ENCODE measurements around the gene MEI1. TPM values are rescaled to one million over a fixed set of nuclear protein-coding genes. Genes with fewer than 3 reads are reported as not detected.

Gene MEI1
- total and polyA plus RNA-seq, 4 donors, result 0.33 to 1.3 (median 0.72) TPM

DNA sequence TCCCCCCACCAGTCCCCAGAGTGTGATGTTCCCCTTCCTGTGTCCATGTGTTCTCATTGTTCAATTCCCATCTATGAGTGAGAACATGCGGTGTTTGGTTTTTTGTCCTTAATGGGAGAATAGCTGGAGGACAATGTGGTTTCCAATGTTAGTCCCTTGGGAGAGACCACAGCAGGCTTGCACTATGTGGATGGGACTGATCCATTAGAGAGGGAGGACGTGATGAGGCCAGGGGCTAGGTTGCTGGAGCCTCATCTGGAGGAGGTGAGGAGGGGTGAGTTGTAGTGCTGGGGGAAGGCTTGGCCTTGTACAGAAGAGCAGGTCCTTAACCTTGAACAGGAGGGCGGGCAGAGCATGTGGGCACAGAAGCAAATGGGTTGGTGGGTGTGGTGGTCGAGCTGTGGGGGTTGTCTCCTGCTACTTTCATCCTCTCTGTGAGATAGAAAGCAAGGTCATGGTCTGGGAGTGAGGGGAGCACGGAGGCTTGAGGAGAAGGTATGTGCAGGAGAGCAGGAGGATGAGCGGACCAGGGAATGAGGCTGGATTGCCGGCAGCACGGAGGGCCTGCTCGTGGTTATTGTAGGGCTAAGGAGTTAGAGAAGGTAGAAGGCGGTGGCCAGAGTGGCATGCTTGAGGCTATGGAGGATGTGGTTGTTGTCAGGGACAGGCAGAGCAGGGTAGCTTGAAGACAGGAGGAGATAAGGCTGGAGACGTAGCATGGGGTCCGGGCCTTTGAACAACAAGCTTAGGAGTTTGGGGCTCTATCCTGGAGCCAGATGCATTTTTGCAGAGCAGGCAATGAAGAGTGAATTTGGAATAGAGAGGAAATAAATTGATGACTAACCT is 122.4 kb downstream of the MEI1 start:
- 92% methylated on average over 12 of the region's 12 CpGs for WGBS
- Histone ChIP-seq H3K36me3 (ENCODE audit: control insufficient read depth in 4 of 4, insufficient read depth in 3 of 4, low read depth in 1 of 4, low read length in 3 of 4) (peaks cover 0 to 4% (median 2%) of the 10 kb centered on the region in 4 donors), H3K4me1 (ENCODE audit: control insufficient read depth in 4 of 4, insufficient read depth in 4 of 4, low read length in 3 of 4) (no peaks in the 10 kb centered on the region), H3K27me3 (ENCODE audit: control insufficient read depth in 4 of 4, insufficient read depth in 4 of 4, low read length in 3 of 4) (no peaks in the 10 kb centered on the region), H3K9me3 (ENCODE audit: control insufficient read depth in 4 of 4, low read length in 3 of 4) (no peaks in the 10 kb centered on the region), H3K9ac (ENCODE audit: low read depth in 1 of 2, low read length in 2 of 2) (no peak overlapping the region), H3K4me3 (ENCODE audit: low read depth in 1 of 3, low read length in 3 of 3) (no peak overlapping the region), H3K27ac (ENCODE audit: low read depth in 1 of 2, low read length in 2 of 2) (no peak overlapping the region)
- DNase-seq (ENCODE audit: low spot score), result no peak
- TF ChIP-seq YY1 (IDR thresholded peaks at IDR 0.05) (no peak), RAD21 (IDR thresholded peaks at IDR 0.05) (no peak)
- TF ChIP-seq, protein P1, sequence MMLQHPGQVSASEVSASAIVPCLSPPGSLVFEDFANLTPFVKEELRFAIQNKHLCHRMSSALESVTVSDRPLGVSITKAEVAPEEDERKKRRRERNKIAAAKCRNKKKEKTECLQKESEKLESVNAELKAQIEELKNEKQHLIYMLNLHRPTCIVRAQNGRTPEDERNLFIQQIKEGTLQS (IDR thresholded peaks at IDR 0.05), result no peak

DNA sequence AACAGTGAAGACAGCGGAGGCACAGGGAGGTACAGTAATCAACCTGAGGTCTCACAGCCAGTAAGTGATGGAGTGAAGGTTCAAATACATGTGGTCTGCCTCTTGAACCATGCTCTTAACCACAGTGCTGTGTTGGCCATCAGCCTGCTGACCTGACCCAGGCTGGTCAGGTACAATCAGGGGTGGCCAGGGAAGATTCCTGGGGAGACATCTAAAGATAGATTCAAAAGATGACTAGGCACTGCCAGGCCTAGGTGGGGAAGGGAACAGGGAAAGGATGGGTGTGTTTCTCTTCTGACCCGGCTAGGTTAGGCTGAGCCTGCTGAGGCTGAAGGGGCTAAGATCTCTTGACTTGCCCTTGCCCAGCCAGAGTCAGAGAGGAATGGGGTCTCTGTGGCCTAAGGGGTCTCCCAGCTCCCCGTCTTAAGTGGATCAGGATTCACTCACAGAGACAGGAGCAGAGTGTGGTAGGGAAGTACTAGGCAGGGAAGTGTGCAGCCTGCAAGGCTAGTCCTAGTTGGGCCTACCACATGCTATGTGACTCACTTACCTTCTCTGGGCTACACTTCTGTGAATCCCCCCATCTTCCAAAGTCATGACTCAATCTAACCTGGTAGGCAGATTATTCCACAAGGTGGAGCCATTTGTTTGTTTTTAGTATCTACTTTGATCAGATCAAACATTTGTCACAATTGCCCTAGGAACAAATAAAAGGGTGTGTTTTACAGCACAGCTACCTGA is 123.2 kb downstream of the MEI1 start:
- peaks cover 0 to 4% (median 2%) of the 10 kb centered on the region in 4 donors for H3K36me3 ChIP-seq (ENCODE audit: control insufficient read depth in 4 of 4, insufficient read depth in 3 of 4, low read depth in 1 of 4, low read length in 3 of 4)
- H3K9me3 ChIP-seq (ENCODE audit: control insufficient read depth in 4 of 4, low read length in 3 of 4), result no peaks in the 10 kb centered on the region
- no peak overlapping the region for H3K4me3 ChIP-seq (ENCODE audit: low read depth in 1 of 3, low read length in 3 of 3)
- TF ChIP-seq SP1 (IDR thresholded peaks at IDR 0.05) (no peak), JUND (IDR thresholded peaks at IDR 0.05) (no peak), TAF1 (conservative IDR thresholded peaks at IDR 0.05) (no peak), CTCF (IDR thresholded peaks at IDR 0.05; ENCODE audit: low read depth, low read length, missing input control) (peak; percentile 61), RAD21 (IDR thresholded peaks at IDR 0.05) (peak; percentile 86 to 91), FOXA2 (IDR thresholded peaks at IDR 0.05) (no peak), MAX (IDR thresholded peaks at IDR 0.05) (no peak)
- H3K27ac ChIP-seq (ENCODE audit: low read depth in 1 of 2, low read length in 2 of 2), result no peak overlapping the region
- no peaks in the 10 kb centered on the region for H3K27me3 ChIP-seq (ENCODE audit: control insufficient read depth in 4 of 4, insufficient read depth in 4 of 4, low read length in 3 of 4)
- no peaks in the 10 kb centered on the region for H3K4me1 ChIP-seq (ENCODE audit: control insufficient read depth in 4 of 4, insufficient read depth in 4 of 4, low read length in 3 of 4)
- DNase-seq (ENCODE audit: low spot score), result no peak
- no peak overlapping the region for H3K9ac ChIP-seq (ENCODE audit: low read depth in 1 of 2, low read length in 2 of 2)
- WGBS, result 85% methylated on average over 3 of the region's 3 CpGs

GRCh38 chr22:41823797-41824196 is 124.5 kb downstream of the MEI1 start:
- Histone ChIP-seq H3K9ac (ENCODE audit: low read depth in 1 of 2, low read length in 2 of 2) (no peak overlapping the region), H3K9me3 (ENCODE audit: control insufficient read depth in 4 of 4, low read length in 3 of 4) (no peaks in the 10 kb centered on the region), H3K4me1 (ENCODE audit: control insufficient read depth in 4 of 4, insufficient read depth in 4 of 4, low read length in 3 of 4) (no peaks in the 10 kb centered on the region), H3K4me3 (ENCODE audit: low read depth in 1 of 3, low read length in 3 of 3) (no peak overlapping the region), H3K27me3 (ENCODE audit: control insufficient read depth in 4 of 4, insufficient read depth in 4 of 4, low read length in 3 of 4) (no peaks in the 10 kb centered on the region), H3K27ac (ENCODE audit: low read depth in 1 of 2, low read length in 2 of 2) (no peak overlapping the region), H3K36me3 (ENCODE audit: control insufficient read depth in 4 of 4, insufficient read depth in 3 of 4, low read depth in 1 of 4, low read length in 3 of 4) (peaks cover 0 to 4% (median 1%) of the 10 kb centered on the region in 4 donors)
- TF ChIP-seq, protein P1 (IDR thresholded peaks at IDR 0.05), result no peak
- TF ChIP-seq GABPA (IDR thresholded peaks at IDR 0.05 in 1 of 2, conservative IDR thresholded peaks at IDR 0.05 in 1 of 2) (no peak), NR2F2 (IDR thresholded peaks at IDR 0.05) (no peak), SP1 (IDR thresholded peaks at IDR 0.05) (no peak), CTCF (IDR thresholded peaks at IDR 0.05; ENCODE audit: low read depth, low read length, missing input control) (no peak), REST (IDR thresholded peaks at IDR 0.05) (no peak), FOXA1 (IDR thresholded peaks at IDR 0.05) (no peak), RAD21 (IDR thresholded peaks at IDR 0.05) (no peak), FOXA2 (IDR thresholded peaks at IDR 0.05) (no peak), MAX (IDR thresholded peaks at IDR 0.05) (no peak), RXRA (IDR thresholded peaks at IDR 0.05) (no peak), JUND (IDR thresholded peaks at IDR 0.05) (no peak), TAF1 (conservative IDR thresholded peaks at IDR 0.05) (no peak), YY1 (IDR thresholded peaks at IDR 0.05) (no peak), HNF4G (IDR thresholded peaks at IDR 0.05) (no peak)
- 79% methylated on average over 6 of the region's 6 CpGs for WGBS
- no peak for DNase-seq (ENCODE audit: low spot score)

Data from liver (tissue), 9 donors.